Osteoblast (primary cell): ENCODE data around the gene PCED1A. TPM values are rescaled to one million over a fixed set of nuclear protein-coding genes. Genes with fewer than 3 reads are reported as not detected.

Source experiments
- DNase-seq: peaks from one replicate; pipeline ENCODE4 v3.0.0; 2011; ENCODE audit warnings: low spot score, mixed read lengths; ENCODE audit not compliant: insufficient read length; ENCODE audit errors: missing footprints
- H2AFZ ChIP-seq: 2 replicates; pipeline ENCODE4 v1.6.0; 2011; ENCODE audit warnings: mild to moderate bottlenecking, low read length
- H3K27ac ChIP-seq: 2 replicates; pipeline ENCODE4 v1.5.1; 2011; ENCODE audit warnings: mild to moderate bottlenecking, low read depth, low read length, moderate library complexity
- H3K27me3 ChIP-seq: 2 replicates; pipeline ENCODE4 v1.6.0; 2012; ENCODE audit warnings: mild to moderate bottlenecking, control low read depth, inconsistent platforms, low read length, moderate library complexity; ENCODE audit not compliant: insufficient read depth
- H3K36me3 ChIP-seq: 2 replicates; pipeline ENCODE4 v1.5.1; 2011; ENCODE audit warnings: mild to moderate bottlenecking, low read length, control low read depth, moderate library complexity; ENCODE audit not compliant: insufficient read depth
- H3K4me1 ChIP-seq: 2 replicates; pipeline ENCODE4 v1.5.1; 2011; ENCODE audit warnings: mild to moderate bottlenecking, low read length, control low read depth, moderate library complexity; ENCODE audit not compliant: insufficient read depth
- H3K4me2 ChIP-seq: 2 replicates; pipeline ENCODE4 v1.6.0; 2011; ENCODE audit warnings: mild to moderate bottlenecking, low read length; ENCODE audit not compliant: insufficient read depth
- H3K4me3 ChIP-seq: fragments of 200-600 bp; sonication (generic); 3 replicates; pipeline ENCODE4 v1.5.1; 2012; ENCODE audit warnings: mild to moderate bottlenecking, low read length, inconsistent platforms; ENCODE audit not compliant: insufficient read depth
- H3K79me2 ChIP-seq: 2 replicates; pipeline ENCODE4 v1.6.0; 2012; ENCODE audit warnings: mild to moderate bottlenecking, low read length, control low read depth, inconsistent platforms; ENCODE audit not compliant: insufficient read depth
- H3K9me3 ChIP-seq: 2 replicates; pipeline ENCODE4 v1.5.1; 2011; ENCODE audit warnings: low read depth, low read length, control low read depth
- H4K20me1 ChIP-seq: 2 replicates; pipeline ENCODE4 v1.6.0; 2012; ENCODE audit warnings: mild to moderate bottlenecking, low read length, control low read depth; ENCODE audit not compliant: insufficient read depth
- total RNA-seq: library from RNA; depleted of rRNA; stranded (reverse); fragments of >200 nt; gene quantifications from 2 replicates; pipeline ENCODE4 v1.2.3, GENCODE V29; 2012
- TF ChIP-seq, protein P1 (sequence below): IDR thresholded peaks from 2 replicates; pipeline ENCODE4 v1.5.1; 2011; ENCODE audit warnings: mild to moderate bottlenecking, low read depth, low read length, moderate library complexity; ENCODE audit errors: extremely low read depth

PCED1A gene
- total RNA-seq, 1 donor, result 24.2 TPM

DNA sequence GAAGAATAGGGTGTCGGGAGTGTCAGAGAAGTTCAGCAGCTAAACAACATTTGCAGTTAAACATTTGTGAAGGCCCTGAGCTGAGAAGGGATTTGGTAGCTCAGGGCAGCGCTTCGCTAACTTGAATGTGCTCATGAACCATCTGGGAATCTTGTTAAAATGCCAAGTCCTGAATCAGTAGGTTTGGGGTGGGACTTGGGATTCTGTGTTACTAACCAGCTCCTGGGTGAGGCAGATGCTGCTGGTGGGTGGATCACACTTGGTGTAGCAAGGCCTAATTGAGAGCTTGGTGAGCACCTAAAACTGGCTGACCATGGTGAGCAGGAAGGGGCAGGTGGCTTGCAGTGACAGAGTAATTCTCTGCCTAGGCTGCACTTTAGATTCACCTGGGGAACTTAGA is 38.7 kb upstream of the PCED1A start:
- no peak overlapping the region for H2AFZ ChIP-seq
- TF ChIP-seq, protein P1, sequence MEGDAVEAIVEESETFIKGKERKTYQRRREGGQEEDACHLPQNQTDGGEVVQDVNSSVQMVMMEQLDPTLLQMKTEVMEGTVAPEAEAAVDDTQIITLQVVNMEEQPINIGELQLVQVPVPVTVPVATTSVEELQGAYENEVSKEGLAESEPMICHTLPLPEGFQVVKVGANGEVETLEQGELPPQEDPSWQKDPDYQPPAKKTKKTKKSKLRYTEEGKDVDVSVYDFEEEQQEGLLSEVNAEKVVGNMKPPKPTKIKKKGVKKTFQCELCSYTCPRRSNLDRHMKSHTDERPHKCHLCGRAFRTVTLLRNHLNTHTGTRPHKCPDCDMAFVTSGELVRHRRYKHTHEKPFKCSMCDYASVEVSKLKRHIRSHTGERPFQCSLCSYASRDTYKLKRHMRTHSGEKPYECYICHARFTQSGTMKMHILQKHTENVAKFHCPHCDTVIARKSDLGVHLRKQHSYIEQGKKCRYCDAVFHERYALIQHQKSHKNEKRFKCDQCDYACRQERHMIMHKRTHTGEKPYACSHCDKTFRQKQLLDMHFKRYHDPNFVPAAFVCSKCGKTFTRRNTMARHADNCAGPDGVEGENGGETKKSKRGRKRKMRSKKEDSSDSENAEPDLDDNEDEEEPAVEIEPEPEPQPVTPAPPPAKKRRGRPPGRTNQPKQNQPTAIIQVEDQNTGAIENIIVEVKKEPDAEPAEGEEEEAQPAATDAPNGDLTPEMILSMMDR, result no peak
- peaks cover 51% of the 10 kb centered on the region for H4K20me1 ChIP-seq
- no peaks in the 10 kb centered on the region for H3K36me3 ChIP-seq
- no peak overlapping the region for H3K4me2 ChIP-seq
- H3K9me3 ChIP-seq, result no peaks in the 10 kb centered on the region
- H3K4me1 ChIP-seq, result peaks cover 12% of the 10 kb centered on the region
- no peak overlapping the region for H3K27ac ChIP-seq
- DNase-seq, result peak; percentile 98
- no peak overlapping the region for H3K4me3 ChIP-seq
- H3K79me2 ChIP-seq, result peaks cover 80% of the 10 kb centered on the region
- no peaks in the 10 kb centered on the region for H3K27me3 ChIP-seq

DNA sequence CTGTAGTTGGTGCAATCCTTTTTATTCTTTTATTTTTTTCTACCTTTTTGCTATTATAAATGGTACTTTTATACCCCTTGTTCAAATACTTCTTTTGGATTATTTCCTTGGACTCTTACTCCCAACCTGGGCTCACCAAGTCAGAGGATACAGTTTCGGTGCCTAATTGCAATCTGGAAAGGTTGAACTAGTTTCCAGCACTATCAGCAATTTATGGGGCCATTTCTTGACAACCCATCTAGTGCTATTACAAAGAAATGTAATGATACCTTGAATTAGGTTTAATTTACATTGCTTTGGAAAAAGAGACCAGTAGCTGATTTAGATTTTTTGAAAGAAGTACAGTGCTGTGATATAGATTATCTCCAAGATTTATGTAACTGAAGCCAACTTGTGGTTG is 38.1 kb upstream of the PCED1A start:
- H3K27ac ChIP-seq, result no peak overlapping the region
- no peaks in the 10 kb centered on the region for H3K9me3 ChIP-seq
- TF ChIP-seq, protein P1, result no peak
- no peaks in the 10 kb centered on the region for H3K27me3 ChIP-seq
- H3K36me3 ChIP-seq, result no peaks in the 10 kb centered on the region
- H3K79me2 ChIP-seq, result peaks cover 81% of the 10 kb centered on the region
- peaks cover 14% of the 10 kb centered on the region for H3K4me1 ChIP-seq
- no peak overlapping the region for H3K4me2 ChIP-seq
- DNase-seq, result no peak
- H2AFZ ChIP-seq, result no peak overlapping the region
- H4K20me1 ChIP-seq, result peaks cover 50% of the 10 kb centered on the region
- no peak overlapping the region for H3K4me3 ChIP-seq

DNA sequence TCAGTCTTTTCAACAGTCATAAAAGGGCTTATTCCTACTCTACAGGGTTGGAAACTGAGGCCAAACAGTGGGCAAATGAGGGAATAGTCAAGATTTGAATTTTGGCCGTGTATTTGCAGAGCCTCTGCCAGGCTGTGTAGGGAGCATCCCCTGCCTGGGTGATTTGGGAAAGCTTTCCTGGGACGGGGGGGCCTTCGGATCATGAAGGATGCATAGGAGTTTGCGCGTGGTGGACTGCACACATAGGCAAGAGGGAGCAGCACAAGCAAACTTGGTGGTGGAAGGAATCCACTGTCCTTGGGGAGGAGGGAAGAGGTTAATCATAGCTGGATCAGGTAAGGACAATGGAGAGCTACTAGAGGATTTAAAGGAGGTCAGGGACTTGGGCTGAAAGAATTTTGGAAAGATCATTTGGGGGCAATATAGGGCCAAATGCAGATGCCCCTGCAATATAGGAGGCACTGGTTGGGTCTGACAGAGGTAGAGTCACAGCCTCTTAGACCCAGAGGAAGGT is 35.3 kb upstream of the PCED1A start:
- no peak overlapping the region for H3K4me3 ChIP-seq
- H3K4me2 ChIP-seq, result no peak overlapping the region
- no peaks in the 10 kb centered on the region for H3K9me3 ChIP-seq
- H3K27ac ChIP-seq, result no peak overlapping the region
- H3K4me1 ChIP-seq, result peaks cover 32% of the 10 kb centered on the region
- peaks cover 43% of the 10 kb centered on the region for H4K20me1 ChIP-seq
- no peak overlapping the region for H2AFZ ChIP-seq
- H3K36me3 ChIP-seq, result no peaks in the 10 kb centered on the region
- no peak for DNase-seq
- H3K79me2 ChIP-seq, result peaks cover 61% of the 10 kb centered on the region
- no peaks in the 10 kb centered on the region for H3K27me3 ChIP-seq
- TF ChIP-seq, protein P1, result no peak

DNA sequence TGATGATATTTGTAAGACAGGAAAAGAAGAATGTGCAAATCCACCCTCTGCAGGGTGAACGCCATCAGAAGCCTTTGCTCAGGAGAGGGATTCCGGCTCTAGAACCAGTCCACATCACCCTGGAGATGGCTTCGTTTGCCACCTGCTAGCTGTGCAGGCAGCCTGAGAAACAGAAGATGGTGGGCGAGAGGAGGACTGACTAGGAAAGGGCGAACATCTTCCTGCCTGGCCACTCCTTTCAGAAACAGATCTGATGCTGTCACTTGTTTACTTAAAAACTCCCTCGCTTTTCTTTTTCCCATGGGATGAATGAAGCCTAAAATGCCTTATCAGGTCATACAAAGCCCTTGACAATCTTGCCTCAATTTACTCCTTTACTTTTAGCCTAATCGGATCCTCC is 34.0 kb upstream of the PCED1A start:
- Histone ChIP-seq H3K27me3 (no peaks in the 10 kb centered on the region), H3K27ac (no peak overlapping the region), H3K36me3 (no peaks in the 10 kb centered on the region), H3K4me3 (peak overlapping the region; percentile 93), H3K4me1 (peaks cover 39% of the 10 kb centered on the region), H4K20me1 (peaks cover 33% of the 10 kb centered on the region), H3K79me2 (peaks cover 48% of the 10 kb centered on the region), H2AFZ (no peak overlapping the region), H3K4me2 (peak overlapping the region; percentile 83), H3K9me3 (no peaks in the 10 kb centered on the region)
- DNase-seq, result peak; percentile 41
- TF ChIP-seq, protein P1, result no peak
